Esophagus muscularis mucosa (tissue), 4 donors: ENCODE measurements around the gene SYNGAP1. TPM values are rescaled to one million over a fixed set of nuclear protein-coding genes. Genes with fewer than 3 reads are reported as not detected.

Source experiments
- DNase-seq: peaks from one replicate; pipeline ENCODE4 v3.0.0-alpha.2; 2017; ENCODE audit errors: extremely low spot score
- H3K27ac ChIP-seq, 4 donors: fragments of 200-600 bp; sonication (generic); replicated peaks in 1 of 4; 1 replicate in 3 of 4; 2 replicates in 1 of 4; pipeline ENCODE4 v1.5.1; 2016 to 2019; ENCODE audit warnings: mild to moderate bottlenecking in 1 of 4
- H3K27me3 ChIP-seq, 4 donors: fragments of 200-600 bp; sonication (generic); one replicate each; pipeline versions ENCODE4 v1.5.1 to v1.6.0; 2016 to 2019
- H3K36me3 ChIP-seq, 4 donors: fragments of 200-600 bp; sonication (generic); one replicate each; pipeline ENCODE4 v1.5.1; 2016 to 2019
- H3K4me1 ChIP-seq, 4 donors: fragments of 200-600 bp; sonication (generic); one replicate each; pipeline ENCODE4 v1.5.1; 2016 to 2019
- H3K4me3 ChIP-seq, 4 donors: fragments of 200-600 bp; sonication (generic); 1 replicate in 2 of 4; 2 replicates in 2 of 4; pipeline ENCODE4 v1.5.1; 2016 to 2019; ENCODE audit warnings: mild to moderate bottlenecking in 4 of 4, moderate library complexity in 1 of 4
- H3K9me3 ChIP-seq, 4 donors: fragments of 200-600 bp; sonication (generic); 1 replicate in 3 of 4; 2 replicates in 1 of 4; pipeline ENCODE4 v1.5.1; 2016 to 2019
- EP300 ChIP-seq: sonication (generic); formaldehyde crosslinking; IDR thresholded peaks from one replicate; pipeline ENCODE4 v1.6.1; 2017; ENCODE audit warnings: antibody characterized with exemption
- POLR2A ChIP-seq: fragments of 450-650 bp; IDR thresholded peaks from one replicate; pipeline ENCODE4 v1.6.1; 2017; ENCODE audit warnings: antibody characterized with exemption, moderate library complexity, mild to moderate bottlenecking, low read depth
- POLR2AphosphoS5 ChIP-seq, 2 donors: sonication (generic); formaldehyde crosslinking; IDR thresholded peaks; one replicate each; pipeline ENCODE4 v1.6.1; 2017; ENCODE audit warnings: antibody characterized with exemption in 2 of 2
- whole genome bisulfite sequencing: methylation state at CpG from one replicate; pipeline ENCODE4 v1.1.5; 2018; 5-methylcytosine and 5-hydroxymethylcytosine counted together
- intact Hi-C: fragments of 100-400 bp; cut with DNase I; formaldehyde crosslinking; loops from one replicate; pipeline ENCODE4 v1.15.1; 2023
- total RNA-seq, 4 donors: library from RNA; depleted of rRNA; stranded (reverse); fragments of >200 nt; gene quantifications; one replicate each; pipeline versions ENCODE4 v1.1.0 to v1.2.1, GENCODE V29; 2016
- TF ChIP-seq, protein P1 (sequence below), 3 experiments: fragments of 200-600 bp in 2 of 3; fragments of 450-650 bp in 1 of 3; sonication (generic) in 2 of 3; IDR thresholded peaks; one replicate each; pipeline ENCODE4 v1.5.1; 2017 to 2019; ENCODE audit warnings: antibody characterized with exemption in 3 of 3, mild to moderate bottlenecking in 2 of 3, moderate library complexity in 1 of 3

The SYNGAP1 gene
- total RNA-seq, 4 donors from 2014 or later, result 8.0 to 17.6 (median 13.2) TPM

DNA sequence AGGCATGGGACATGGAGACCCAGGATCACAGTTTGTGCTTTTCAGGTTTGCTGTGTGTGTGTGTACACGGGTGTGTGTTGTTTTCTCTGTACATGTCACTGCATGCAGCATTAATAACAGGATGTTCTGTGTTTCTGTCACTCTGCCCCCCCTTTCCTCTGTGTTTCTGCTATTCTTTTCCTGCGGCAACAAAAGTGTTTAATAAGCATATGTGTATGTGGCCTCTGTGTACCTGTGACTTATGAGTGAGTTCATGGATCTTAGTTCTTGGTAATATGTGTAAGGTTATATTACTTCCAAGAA lies 9.8 kb downstream of the SYNGAP1 start:
- peak overlapping the region in 2 of 4 donors; percentile 89 to 95 for H3K27ac ChIP-seq
- intact Hi-C loops, result loop anchor here (5.0 kb wide), 1 partner anchor 37 kb away; the partner anchor contains the start of gene KIFC1

DNA sequence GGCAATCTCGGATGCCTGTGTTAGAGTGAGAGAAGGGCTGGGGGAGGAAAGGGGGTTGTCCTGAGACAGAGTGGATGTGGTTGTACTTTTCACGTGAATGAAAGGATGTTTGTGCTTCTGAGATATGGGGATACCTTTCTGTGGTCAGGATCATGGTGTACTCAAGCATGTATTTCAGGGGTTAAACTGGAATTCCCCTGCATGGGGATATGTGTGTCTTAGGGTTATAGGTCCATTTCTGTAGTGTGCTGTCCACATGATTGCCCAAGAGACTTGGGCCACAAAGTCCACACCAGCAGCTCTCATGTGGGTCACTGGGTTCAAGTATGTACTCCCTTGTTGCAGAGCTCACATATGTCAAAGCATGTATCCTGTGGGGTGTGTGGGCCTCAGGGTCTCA lies 10.5 kb downstream of the SYNGAP1 start:
- DNase-seq, result no peak
- intact Hi-C loops, result no loop called here
- no peaks in the 10 kb centered on the region for H3K9me3 ChIP-seq
- WGBS, result 41% methylated on average over 2 of the region's 2 CpGs
- H3K27ac ChIP-seq, result peak overlapping the region in 2 of 4 donors; percentile 68 to 95
- peaks cover 48 to 86% (median 79%) of the 10 kb centered on the region in 4 donors for H3K4me1 ChIP-seq
- TF ChIP-seq POLR2A (no peak), EP300 (no peak), POLR2AphosphoS5 (IDR thresholded peaks at IDR 0.05) (no peak)
- TF ChIP-seq, protein P1, sequence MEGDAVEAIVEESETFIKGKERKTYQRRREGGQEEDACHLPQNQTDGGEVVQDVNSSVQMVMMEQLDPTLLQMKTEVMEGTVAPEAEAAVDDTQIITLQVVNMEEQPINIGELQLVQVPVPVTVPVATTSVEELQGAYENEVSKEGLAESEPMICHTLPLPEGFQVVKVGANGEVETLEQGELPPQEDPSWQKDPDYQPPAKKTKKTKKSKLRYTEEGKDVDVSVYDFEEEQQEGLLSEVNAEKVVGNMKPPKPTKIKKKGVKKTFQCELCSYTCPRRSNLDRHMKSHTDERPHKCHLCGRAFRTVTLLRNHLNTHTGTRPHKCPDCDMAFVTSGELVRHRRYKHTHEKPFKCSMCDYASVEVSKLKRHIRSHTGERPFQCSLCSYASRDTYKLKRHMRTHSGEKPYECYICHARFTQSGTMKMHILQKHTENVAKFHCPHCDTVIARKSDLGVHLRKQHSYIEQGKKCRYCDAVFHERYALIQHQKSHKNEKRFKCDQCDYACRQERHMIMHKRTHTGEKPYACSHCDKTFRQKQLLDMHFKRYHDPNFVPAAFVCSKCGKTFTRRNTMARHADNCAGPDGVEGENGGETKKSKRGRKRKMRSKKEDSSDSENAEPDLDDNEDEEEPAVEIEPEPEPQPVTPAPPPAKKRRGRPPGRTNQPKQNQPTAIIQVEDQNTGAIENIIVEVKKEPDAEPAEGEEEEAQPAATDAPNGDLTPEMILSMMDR (IDR thresholded peaks at IDR 0.05), result no peak
- H3K36me3 ChIP-seq, result peaks cover 2 to 6% (median 5%) of the 10 kb centered on the region in 4 donors
- no peaks in the 10 kb centered on the region for H3K27me3 ChIP-seq
- H3K4me3 ChIP-seq, result no peak overlapping the region

More for the DNA sequence above, 9.8 kb downstream of the SYNGAP1 start:
- no peaks in the 10 kb centered on the region for H3K9me3 ChIP-seq
- DNase-seq, result no peak
- H3K27me3 ChIP-seq, result no peaks in the 10 kb centered on the region
- peaks cover 54 to 92% (median 85%) of the 10 kb centered on the region in 4 donors for H3K4me1 ChIP-seq
- no peak overlapping the region for H3K4me3 ChIP-seq
- no peak for TF ChIP-seq POLR2AphosphoS5 (IDR thresholded peaks at IDR 0.05)
- no peak for TF ChIP-seq EP300
- WGBS, result 40% methylated on average over 2 of the region's 2 CpGs
- H3K36me3 ChIP-seq, result no peaks in the 10 kb centered on the region

DNA sequence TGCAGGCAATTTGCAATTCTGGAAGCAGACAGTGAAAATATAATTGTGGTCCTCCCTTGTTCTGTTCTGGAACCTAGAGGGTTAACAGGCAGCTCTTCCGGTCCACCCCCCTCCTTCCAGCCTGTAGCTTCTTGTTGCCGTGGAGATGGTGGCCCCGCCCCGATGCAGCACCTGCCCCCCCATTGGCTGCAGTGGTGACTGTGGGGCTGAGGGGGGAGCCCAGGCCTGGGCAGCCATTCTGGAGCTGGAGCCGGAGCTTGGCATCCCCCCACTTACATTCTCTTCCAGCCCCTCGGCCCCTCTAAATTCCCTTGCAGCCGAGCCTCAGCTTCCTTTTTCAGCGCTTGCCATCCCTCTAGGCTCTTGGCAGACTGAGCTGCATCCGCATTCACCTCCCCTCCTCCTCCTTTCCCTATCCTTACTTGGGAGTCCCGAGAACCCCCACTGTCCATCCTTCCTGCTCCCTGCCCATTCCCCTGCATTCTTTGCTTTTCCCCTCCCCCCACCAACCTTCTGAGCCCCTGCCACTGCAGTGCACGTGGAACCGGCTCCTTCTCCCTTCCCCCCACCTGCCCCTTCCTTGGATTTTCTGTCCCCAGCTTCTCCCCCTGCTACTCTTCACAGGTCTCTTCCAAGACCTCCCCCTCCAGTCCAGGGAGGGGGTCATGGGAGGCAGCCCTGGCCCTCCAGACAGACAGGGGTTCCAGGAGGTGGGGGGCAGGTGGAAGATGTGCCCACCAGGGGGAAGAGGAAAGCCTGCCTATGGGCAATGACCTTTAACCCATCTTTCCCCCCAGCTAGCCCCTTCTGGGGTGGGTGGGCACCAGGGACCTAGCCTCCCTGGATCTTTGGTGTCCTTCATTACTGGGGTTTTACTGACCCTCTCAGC lies 11.4 kb downstream of the SYNGAP1 start:
- peak; percentile 93 for DNase-seq
- H3K9me3 ChIP-seq, result no peaks in the 10 kb centered on the region

DNA sequence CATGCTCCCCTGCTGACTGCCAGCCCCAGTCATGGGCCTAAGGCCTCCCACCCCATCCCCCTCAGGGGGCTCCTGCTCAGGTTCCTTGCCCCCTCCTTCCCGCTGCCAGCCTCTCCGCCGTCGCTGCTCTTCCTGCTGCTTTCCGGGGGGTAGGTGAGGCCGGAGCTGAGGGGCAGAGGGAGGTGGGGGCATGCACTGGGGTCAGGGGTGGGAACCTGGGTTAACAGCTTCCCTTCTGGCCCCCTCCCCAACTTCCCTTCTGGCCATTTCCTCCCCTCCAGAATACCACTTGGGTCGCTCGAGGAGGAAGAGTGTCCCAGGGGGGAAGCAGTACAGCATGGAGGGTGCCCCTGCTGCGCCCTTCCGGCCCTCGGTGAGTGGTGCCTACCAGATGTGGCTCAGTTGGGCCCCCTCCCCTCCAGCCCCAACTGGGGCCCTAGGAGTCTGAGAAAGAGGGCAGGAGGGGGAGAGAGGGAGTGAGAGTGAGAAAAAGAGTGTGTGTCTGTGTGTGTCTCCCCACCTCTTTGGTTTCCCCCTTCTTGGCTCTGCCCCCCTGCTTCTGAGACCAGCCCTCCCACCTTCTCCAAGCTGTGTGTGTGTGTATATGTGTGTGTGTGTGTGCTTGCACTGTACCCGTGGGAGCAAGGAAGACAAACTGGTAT lies 12.1 kb downstream of the SYNGAP1 start:
- Histone ChIP-seq H3K36me3 (peaks cover 14 to 21% (median 21%) of the 10 kb centered on the region in 4 donors), H3K9me3 (no peaks in the 10 kb centered on the region), H3K4me1 (peaks cover 42 to 73% (median 67%) of the 10 kb centered on the region in 4 donors), H3K27ac (peak overlapping the region in 3 of 4 donors; percentile 45 to 77 (median 68)), H3K27me3 (no peaks in the 10 kb centered on the region), H3K4me3 (no peak overlapping the region)
- intact Hi-C loops, result no loop called here
- 37% methylated on average over 12 of the region's 12 CpGs for WGBS
- no peak for DNase-seq
- TF ChIP-seq POLR2A, result no peak
- no peak for TF ChIP-seq EP300
- TF ChIP-seq, protein P1 (IDR thresholded peaks at IDR 0.05), result no peak
- no peak for TF ChIP-seq POLR2AphosphoS5 (IDR thresholded peaks at IDR 0.05)

More for the DNA sequence above, 11.4 kb downstream of the SYNGAP1 start:
- TF ChIP-seq POLR2AphosphoS5 (IDR thresholded peaks at IDR 0.05), result peak in 1 of 2 donors; percentile 45
- TF ChIP-seq, protein P1 (IDR thresholded peaks at IDR 0.05), result no peak
- peak overlapping the region; percentile 45 to 77 (median 58) for H3K27ac ChIP-seq
- peaks cover 8 to 15% (median 14%) of the 10 kb centered on the region in 4 donors for H3K36me3 ChIP-seq
- peak overlapping the region; percentile 15 to 34 (median 30) for H3K4me3 ChIP-seq
- WGBS, result 3% methylated on average over 12 of the region's 12 CpGs
- H3K4me1 ChIP-seq, result peaks cover 48 to 80% (median 75%) of the 10 kb centered on the region in 4 donors
- intact Hi-C loops, result no loop called here
- H3K27me3 ChIP-seq, result no peaks in the 10 kb centered on the region

DNA sequence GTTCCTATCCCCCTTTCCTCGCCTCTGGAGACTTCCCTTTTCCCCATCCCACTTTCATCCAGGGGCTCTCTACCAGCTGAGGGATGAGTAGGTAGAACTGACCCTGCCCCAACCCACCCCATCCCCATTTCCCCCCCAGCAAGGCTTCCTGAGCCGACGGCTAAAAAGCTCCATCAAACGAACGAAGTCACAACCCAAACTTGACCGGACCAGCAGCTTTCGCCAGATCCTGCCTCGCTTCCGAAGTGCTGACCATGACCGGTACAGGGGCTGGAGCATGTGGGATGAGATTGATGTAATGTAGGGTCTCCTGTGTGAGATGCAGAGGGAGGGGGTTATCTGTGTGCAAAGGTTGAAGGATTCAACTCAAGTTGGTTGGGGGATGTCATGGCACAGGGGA lies 12.7 kb downstream of the SYNGAP1 start:
- peaks cover 19 to 27% (median 26%) of the 10 kb centered on the region in 4 donors for H3K36me3 ChIP-seq
- no peak overlapping the region for H3K4me3 ChIP-seq
- TF ChIP-seq EP300, result no peak
- TF ChIP-seq, protein P1 (IDR thresholded peaks at IDR 0.05), result no peak
- no peak for TF ChIP-seq POLR2AphosphoS5 (IDR thresholded peaks at IDR 0.05)
- TF ChIP-seq POLR2A, result no peak
- H3K9me3 ChIP-seq, result no peaks in the 10 kb centered on the region
- H3K4me1 ChIP-seq, result peaks cover 38 to 67% (median 61%) of the 10 kb centered on the region in 4 donors
- no peak for DNase-seq
- WGBS, result 72% methylated on average over 9 of the region's 10 CpGs
- H3K27me3 ChIP-seq, result no peaks in the 10 kb centered on the region
- intact Hi-C loops, result no loop called here
- H3K27ac ChIP-seq, result peak overlapping the region in 3 of 4 donors; percentile 13 to 77 (median 68)
